RWPE1 (cell line): Measurements from ENCODE around the gene ANKH.
A peak's percentile ranks its signal among the peaks of the same experiment; 100 is the strongest.
"Not testable (repeated sequence)": the region's sequence is repeated elsewhere in the genome, so short reads cannot be mapped to it uniquely, and the experiment has no call there.

Source experiments
- CTCF ChIA-PET: fragments of 350-600 bp; sonication (Branson Sonifier 250); formaldehyde crosslinking; extraction: SDS; loops from one replicate; lab custom pipeline; 2021; lab: Yijun Ruan, JAX
- POLR2A ChIA-PET: fragments of 400-600 bp; formaldehyde crosslinking; extraction: SDS; loops from one replicate; lab custom pipeline; 2020; ENCODE audit warnings: antibody characterized with exemption; ENCODE audit not compliant: low non-redundant PET; lab: Yijun Ruan, JAX
- DNase-seq: peaks from one replicate; pipeline ENCODE4 v3.0.0; 2012; ENCODE audit warnings: low spot score
- H3K27ac ChIP-seq: fragments of 450-650 bp; 2 replicates; pipeline ENCODE4 v1.5.1; 2017
- CTCF ChIP-seq: fragments of 450-650 bp; conservative IDR thresholded peaks from 2 replicates; pipeline ENCODE4 v1.5.1; 2017; ENCODE audit warnings: low read depth, mild to moderate bottlenecking

Gene ANKH

GRCh38 chr5:14871214-14872069 lies at the start of gene ANKH:
ANKH (minus strand) TSS chr5:14871778; CDS start chr5:14871447, 331 bp downstream.
- DNase-seq = peak; percentile 81
- peak within 1 kb of the TSS; percentile 90 for H3K27ac ChIP-seq

GRCh38 chr5:14920121-14920520 lies 48.5 kb upstream of the ANKH start:
- ChIA-PET POLR2A (no interaction called here), CTCF (no interaction called here)
- DNase-seq = no peak
- TF ChIP-seq CTCF = no peak
- no peak overlapping the region for H3K27ac ChIP-seq

More at GRCh38 chr5:14871214-14872069, at the start of gene ANKH:
- POLR2A ChIA-PET = interaction anchor here (0.7 kb wide), 1 partner anchor 132 kb away, joined by 5 read pairs; no protein-coding TSS in a partner anchor
- CTCF ChIA-PET = interaction anchor here (0.5 to 2.0 kb wide), 8 partner anchors 10 to 1068 kb away, joined by 3 to 18 read pairs (median 3); no protein-coding TSS in a partner anchor
- TF ChIP-seq CTCF = peak; percentile 87

GRCh38 chr5:14919106-14919505 lies 47.5 kb upstream of the ANKH start:
- DNase-seq, H3K27ac ChIP-seq, POLR2A ChIA-PET, CTCF ChIA-PET: not testable (repeated sequence)

GRCh38 chr5:14917719-14918118 lies 46.1 kb upstream of the ANKH start:
- no peak for TF ChIP-seq CTCF
- DNase-seq = no peak
- POLR2A ChIA-PET = no interaction called here
- CTCF ChIA-PET = no interaction called here
- peak overlapping the region; percentile 32; the same call in 1 of the 2 replicates for H3K27ac ChIP-seq

GRCh38 chr5:14915291-14915952 lies 43.8 kb upstream of the ANKH start:
- H3K27ac ChIP-seq = no peak overlapping the region; the same call in 1 of the 2 replicates
- ChIA-PET POLR2A (no interaction called here), CTCF (no interaction called here)
- TF ChIP-seq CTCF = no peak
- DNase-seq = no peak

- peak; percentile 67 for DNase-seq
- no peak for TF ChIP-seq CTCF
- ChIA-PET POLR2A (no interaction called here), CTCF (no interaction called here)
- no peak overlapping the region for H3K27ac ChIP-seq
These were observed 43.2 kb upstream of the ANKH start for GRCh38 chr5:14914623-14915260.
